Lower leg skin (tissue), 4 donors: Measurements from ENCODE around the gene PGBD4. TPM values are rescaled to one million over a fixed set of nuclear protein-coding genes. Genes with fewer than 3 reads are reported as not detected.

Experiments used
- DNase-seq, 2 donors: peaks; one replicate each; pipeline ENCODE4 v3.0.0-alpha.2; 2019; ENCODE audit warnings: low spot score in 2 of 2
- H3K4me3 ChIP-seq: fragments of 200-600 bp; sonication (generic); 2 replicates; pipeline ENCODE4 v1.5.1; 2017; ENCODE audit warnings: mild to moderate bottlenecking, low read depth; ENCODE audit not compliant: poor library complexity, severe bottlenecking
- POLR2A ChIP-seq, 2 donors: fragments of 450-650 bp; IDR thresholded peaks; one replicate each; pipeline ENCODE4 v1.6.1; 2016 to 2017; ENCODE audit warnings: antibody characterized with exemption in 2 of 2, mild to moderate bottlenecking in 1 of 2, moderate library complexity in 1 of 2
- WGBS, 2 donors: methylation state at CpG; one replicate each; pipeline ENCODE4 v1.1.5; 2018; 5-methylcytosine and 5-hydroxymethylcytosine counted together
- intact Hi-C: fragments of 100-400 bp; cut with DNase I; formaldehyde crosslinking; loops from one replicate; pipeline ENCODE4 v1.15.0; 2023; ENCODE audit warnings: low total_unique reads
- total RNA-seq, 4 donors: library from RNA; depleted of rRNA; stranded (reverse); fragments of >200 nt; gene quantifications; one replicate each; pipeline ENCODE4 v1.1.0, GENCODE V29; 2016
- TF ChIP-seq, protein P1 (sequence below), 3 donors: fragments of 450-650 bp; IDR thresholded peaks; one replicate each; pipeline ENCODE4 v1.5.1; 2016; ENCODE audit warnings: antibody characterized with exemption in 3 of 3, mild to moderate bottlenecking in 3 of 3, moderate library complexity in 2 of 3

Gene PGBD4
- total RNA-seq, 4 donors from 2014 or later: 1.2 to 1.5 (median 1.4) TPM

DNA sequence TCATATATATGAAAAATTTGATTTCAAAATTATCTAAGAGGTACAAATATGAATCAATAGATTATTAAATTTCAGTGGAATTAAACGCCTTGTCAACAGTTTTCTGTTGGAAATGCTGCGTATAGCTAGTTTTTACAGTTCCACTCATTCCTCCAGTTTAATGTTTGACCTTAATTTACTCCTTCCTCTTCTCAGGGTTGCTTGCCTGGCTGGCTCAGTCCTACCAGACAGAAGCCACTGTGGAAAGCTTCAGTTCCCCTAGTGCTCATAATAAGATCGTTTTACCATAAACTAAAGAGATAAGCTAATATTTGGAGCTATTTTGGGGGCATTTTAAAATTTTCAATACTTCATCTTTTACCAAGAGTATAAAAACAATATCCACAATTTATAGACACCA is 23.0 kb upstream of the PGBD4 start:
- no peak overlapping the region for H3K4me3 ChIP-seq
- TF ChIP-seq, protein P1, sequence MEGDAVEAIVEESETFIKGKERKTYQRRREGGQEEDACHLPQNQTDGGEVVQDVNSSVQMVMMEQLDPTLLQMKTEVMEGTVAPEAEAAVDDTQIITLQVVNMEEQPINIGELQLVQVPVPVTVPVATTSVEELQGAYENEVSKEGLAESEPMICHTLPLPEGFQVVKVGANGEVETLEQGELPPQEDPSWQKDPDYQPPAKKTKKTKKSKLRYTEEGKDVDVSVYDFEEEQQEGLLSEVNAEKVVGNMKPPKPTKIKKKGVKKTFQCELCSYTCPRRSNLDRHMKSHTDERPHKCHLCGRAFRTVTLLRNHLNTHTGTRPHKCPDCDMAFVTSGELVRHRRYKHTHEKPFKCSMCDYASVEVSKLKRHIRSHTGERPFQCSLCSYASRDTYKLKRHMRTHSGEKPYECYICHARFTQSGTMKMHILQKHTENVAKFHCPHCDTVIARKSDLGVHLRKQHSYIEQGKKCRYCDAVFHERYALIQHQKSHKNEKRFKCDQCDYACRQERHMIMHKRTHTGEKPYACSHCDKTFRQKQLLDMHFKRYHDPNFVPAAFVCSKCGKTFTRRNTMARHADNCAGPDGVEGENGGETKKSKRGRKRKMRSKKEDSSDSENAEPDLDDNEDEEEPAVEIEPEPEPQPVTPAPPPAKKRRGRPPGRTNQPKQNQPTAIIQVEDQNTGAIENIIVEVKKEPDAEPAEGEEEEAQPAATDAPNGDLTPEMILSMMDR (IDR thresholded peaks at IDR 0.05): no peak
- no peak for TF ChIP-seq POLR2A (IDR thresholded peaks at IDR 0.05)
- DNase-seq: no peak
- intact Hi-C loops: no loop called here
- WGBS, 2 donors: 90 to 94% methylated on average over 3 of the region's 3 CpGs

DNA sequence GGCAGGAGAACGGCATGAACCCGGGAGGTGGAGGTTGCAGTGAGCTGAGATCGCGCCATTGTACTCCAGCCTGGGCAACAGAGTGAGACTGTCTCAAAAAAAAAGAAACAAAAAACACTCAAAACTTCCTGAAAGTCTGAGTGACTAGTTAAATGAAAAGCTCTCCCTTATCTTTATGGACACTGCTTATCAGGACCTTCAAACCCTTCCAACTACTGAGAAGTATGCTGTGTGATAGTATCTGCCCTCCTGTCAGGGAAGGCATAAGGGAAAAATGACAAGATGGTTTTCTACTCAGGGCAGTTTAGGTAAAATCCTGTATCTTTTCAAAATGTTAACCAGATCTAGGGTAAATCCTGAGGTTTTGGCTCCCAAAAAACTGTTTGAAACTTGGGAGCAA is 22.0 kb upstream of the PGBD4 start:
- intact Hi-C loops: no loop called here
- WGBS, 2 donors: 83 to 87% methylated on average over 4 of the region's 4 CpGs
- DNase-seq: no peak
- TF ChIP-seq POLR2A (IDR thresholded peaks at IDR 0.05): no peak
- TF ChIP-seq, protein P1 (IDR thresholded peaks at IDR 0.05): no peak
- no peak overlapping the region for H3K4me3 ChIP-seq

DNA sequence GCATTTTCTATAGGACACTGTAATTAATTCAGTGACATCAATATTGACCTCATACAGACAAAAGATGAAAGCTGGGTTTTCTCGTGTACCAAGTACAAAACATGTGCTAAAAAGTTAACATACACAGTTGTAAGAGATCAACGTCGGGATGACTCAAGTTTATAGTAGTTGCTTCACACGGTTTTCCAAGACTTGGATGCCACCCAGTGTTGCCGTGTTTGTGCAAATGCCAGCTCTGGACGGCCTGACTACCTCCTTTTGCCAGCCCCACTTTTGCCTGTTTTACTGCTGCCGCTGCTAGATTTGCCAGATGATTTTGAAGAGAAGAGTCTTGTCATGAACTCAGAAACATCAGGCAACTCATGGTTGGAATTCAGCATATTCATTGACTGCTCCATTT is 17.8 kb upstream of the PGBD4 start:
- peak in 1 of 2 donors; percentile 37 for DNase-seq
- 36 to 37% methylated on average over 7 of the region's 7 CpGs for WGBS, 2 donors
- TF ChIP-seq, protein P1 (IDR thresholded peaks at IDR 0.05): no peak
- TF ChIP-seq POLR2A (IDR thresholded peaks at IDR 0.05): no peak
- intact Hi-C loops: no loop called here
- H3K4me3 ChIP-seq: no peak overlapping the region

DNA sequence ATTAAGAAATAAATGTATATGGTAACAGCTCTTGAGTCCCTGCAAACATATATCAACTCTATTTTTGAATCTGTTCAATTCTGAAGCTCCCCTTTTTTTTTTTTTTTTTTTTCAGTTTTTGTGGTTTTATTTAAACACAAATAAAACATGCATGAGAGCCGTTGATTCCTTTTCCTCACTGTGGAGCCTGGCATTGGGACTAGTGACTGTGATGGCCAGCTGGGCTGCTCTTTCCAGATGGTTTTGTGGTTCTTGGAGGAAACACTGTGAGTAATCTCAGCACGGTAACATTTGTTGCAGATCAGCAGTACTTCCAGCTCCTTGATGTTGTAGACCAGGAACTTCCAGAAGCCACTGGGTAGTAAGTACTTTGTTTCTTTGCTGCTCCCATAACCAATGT is 16.1 kb upstream of the PGBD4 start:
- intact Hi-C loops: no loop called here
- 68 to 83% methylated on average over 2 of the region's 2 CpGs for WGBS, 2 donors
- TF ChIP-seq POLR2A (IDR thresholded peaks at IDR 0.05): no peak
- TF ChIP-seq, protein P1 (IDR thresholded peaks at IDR 0.05): no peak
- no peak overlapping the region for H3K4me3 ChIP-seq
- no peak for DNase-seq

DNA sequence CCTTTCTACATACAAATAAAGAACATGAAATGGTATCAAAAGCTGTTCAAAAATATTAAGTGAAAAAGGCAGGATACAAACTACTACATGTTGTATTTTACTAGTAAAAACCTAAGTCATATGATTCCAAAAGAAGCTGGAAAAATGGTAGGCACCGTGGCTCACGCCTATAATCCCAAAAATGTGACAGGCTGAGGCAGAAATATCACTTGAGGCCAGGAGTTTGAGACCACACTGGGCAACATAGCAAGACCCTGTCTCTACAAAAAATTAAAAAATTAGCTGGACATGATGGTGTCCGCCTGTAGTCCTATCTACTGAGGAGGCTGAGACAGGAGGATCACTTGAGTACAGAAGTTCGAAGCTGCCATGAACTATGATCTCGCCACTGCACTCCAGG is 2.0 kb upstream of the PGBD4 start:
- 91% methylated on average over 5 of the region's 5 CpGs for WGBS, 2 donors

More for the DNA sequence above, 2.0 kb upstream of the PGBD4 start:
- TF ChIP-seq, protein P1 (IDR thresholded peaks at IDR 0.05): no peak
- TF ChIP-seq POLR2A (IDR thresholded peaks at IDR 0.05): no peak
- DNase-seq: no peak
- no peak overlapping the region for H3K4me3 ChIP-seq
- intact Hi-C loops: loop anchor here (5.0 kb wide), 1 partner anchor 122 kb away; no protein-coding TSS in a partner anchor
